Colonic mucosa (tissue), 4 donors: ENCODE results near the gene LMF1. TPM values are rescaled to one million over a fixed set of nuclear protein-coding genes. Genes with fewer than 3 reads are reported as not detected.

Experiments
- DNase-seq: peaks from one replicate; pipeline ENCODE4 v3.0.0-alpha.2; 2020
- H3K27ac ChIP-seq: fragments of 200-600 bp; one replicate; pipeline ENCODE4 v1.8.0; 2021
- H3K27me3 ChIP-seq: fragments of 200-600 bp; one replicate; pipeline ENCODE4 v1.8.0; 2021
- H3K36me3 ChIP-seq: fragments of 200-600 bp; one replicate; pipeline ENCODE4 v1.8.0; 2021
- H3K4me1 ChIP-seq: fragments of 200-600 bp; one replicate; pipeline ENCODE4 v1.8.0; 2021; ENCODE audit warnings: mild to moderate bottlenecking
- H3K4me3 ChIP-seq: fragments of 200-600 bp; one replicate; pipeline ENCODE4 v1.8.0; 2021
- H3K9ac ChIP-seq, 2 donors: one replicate each; pipeline ENCODE4 v1.7.0; 2013; ENCODE audit warnings: control low read depth in 2 of 2, low read depth in 2 of 2, low read length in 2 of 2
- H3K9me3 ChIP-seq: fragments of 200-600 bp; one replicate; pipeline ENCODE4 v1.8.0; 2021
- CTCF ChIP-seq: fragments of 200-600 bp; IDR thresholded peaks from one replicate; pipeline ENCODE4 v1.8.0; 2022; ENCODE audit warnings: antibody characterized with exemption, mild to moderate bottlenecking
- intact Hi-C: fragments of 100-400 bp; cut with DNase I; formaldehyde crosslinking; loops from one replicate; pipeline ENCODE4 v1.14.1; 2022
- total RNA-seq, 2 donors: library from RNA; stranded (reverse); fragmentation: NEBNext Ultra II Directional in 1 of 2; extraction: Animal tissue kit (Norgen Biotek cat#: 25700) in 1 of 2; gene quantifications; one replicate each; pipeline ENCODE4 v1.2.1, GENCODE V29; 2021
- donor health status: healthy.
- donor health status: DM: no; HTN: no; CAD: no.
- donor health status: DM: no; HTN: no; CAD: no.

LMF1 gene
- total RNA-seq, 2 donors from 2014 or later: 8.4 to 12.8 TPM

- H3K36me3 ChIP-seq: no peaks in the 10 kb centered on the region
- no peaks in the 10 kb centered on the region for H3K9me3 ChIP-seq
- no peak overlapping the region for H3K27ac ChIP-seq
- TF ChIP-seq CTCF: no peak
- H3K4me1 ChIP-seq: no peaks in the 10 kb centered on the region
- H3K4me3 ChIP-seq: no peak overlapping the region
- intact Hi-C loops: no loop called here
- no peaks in the 10 kb centered on the region for H3K27me3 ChIP-seq
- no peak overlapping the region for H3K9ac ChIP-seq
- DNase-seq: no peak
These were observed 91.9 kb downstream of the LMF1 start for GRCh38 chr16:878886-879285.

- Histone ChIP-seq H3K36me3 (no peaks in the 10 kb centered on the region), H3K4me3 (no peak overlapping the region), H3K9ac (no peak overlapping the region), H3K27me3 (no peaks in the 10 kb centered on the region), H3K27ac (no peak overlapping the region), H3K4me1 (no peaks in the 10 kb centered on the region), H3K9me3 (no peaks in the 10 kb centered on the region)
- TF ChIP-seq CTCF: no peak
- intact Hi-C loops: no loop called here
- no peak for DNase-seq
These were observed 92.6 kb downstream of the LMF1 start for GRCh38 chr16:878072-878784.

- no peaks in the 10 kb centered on the region for H3K9me3 ChIP-seq
- no peak overlapping the region for H3K27ac ChIP-seq
- H3K4me1 ChIP-seq: no peaks in the 10 kb centered on the region
- no peaks in the 10 kb centered on the region for H3K36me3 ChIP-seq
- no peaks in the 10 kb centered on the region for H3K27me3 ChIP-seq
- TF ChIP-seq CTCF: no peak
- no peak overlapping the region for H3K9ac ChIP-seq
- no peak for DNase-seq
- no peak overlapping the region for H3K4me3 ChIP-seq
- intact Hi-C loops: no loop called here
These were observed 93.3 kb downstream of the LMF1 start for GRCh38 chr16:877242-878071.

GRCh38 chr16:876523-877241, 94.1 kb downstream of the LMF1 start:
- H3K9me3 ChIP-seq: no peaks in the 10 kb centered on the region
- no peak for TF ChIP-seq CTCF
- intact Hi-C loops: no loop called here
- H3K27ac ChIP-seq: no peak overlapping the region
- no peak overlapping the region for H3K9ac ChIP-seq
- H3K36me3 ChIP-seq: no peaks in the 10 kb centered on the region
- H3K4me3 ChIP-seq: no peak overlapping the region
- H3K27me3 ChIP-seq: no peaks in the 10 kb centered on the region
- no peaks in the 10 kb centered on the region for H3K4me1 ChIP-seq
- no peak for DNase-seq

- no peaks in the 10 kb centered on the region for H3K4me1 ChIP-seq
- no peaks in the 10 kb centered on the region for H3K27me3 ChIP-seq
- intact Hi-C loops: no loop called here
- H3K9me3 ChIP-seq: no peaks in the 10 kb centered on the region
- no peak overlapping the region for H3K9ac ChIP-seq
- H3K36me3 ChIP-seq: no peaks in the 10 kb centered on the region
- no peak for TF ChIP-seq CTCF
- no peak for DNase-seq
- H3K4me3 ChIP-seq: no peak overlapping the region
- H3K27ac ChIP-seq: no peak overlapping the region
These were observed 94.8 kb downstream of the LMF1 start for GRCh38 chr16:876041-876335.
